Measurements from ENCODE around the gene TLCD3B.
"Not testable (repeated sequence)": the region's sequence is repeated elsewhere in the genome, so short reads cannot be mapped to it uniquely, and the experiment has no call there.

TLCD3B gene

DNA sequence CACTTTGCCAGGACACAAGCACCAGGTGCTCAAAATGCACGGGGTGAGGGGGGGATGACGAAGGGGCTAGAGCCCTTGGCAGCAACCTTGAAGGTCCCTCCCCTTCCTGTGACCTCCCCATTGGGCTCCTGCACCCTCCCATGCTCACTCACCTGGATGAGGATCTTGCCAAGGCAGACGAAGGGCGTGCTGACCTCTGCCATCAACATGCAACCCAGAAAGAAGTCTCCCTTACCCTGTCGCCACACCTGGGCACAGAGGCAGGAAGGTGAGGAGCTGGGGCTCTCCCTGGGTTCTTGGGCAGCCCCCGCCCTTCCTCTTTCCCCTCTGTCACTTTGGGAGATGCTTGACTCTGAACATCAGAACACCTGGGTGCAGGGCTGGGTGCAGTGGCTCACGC is 5.5 kb downstream of the TLCD3B start:
- DNase-seq (ENCODE audit: low read depth in 2 of 2): no peak

DNA sequence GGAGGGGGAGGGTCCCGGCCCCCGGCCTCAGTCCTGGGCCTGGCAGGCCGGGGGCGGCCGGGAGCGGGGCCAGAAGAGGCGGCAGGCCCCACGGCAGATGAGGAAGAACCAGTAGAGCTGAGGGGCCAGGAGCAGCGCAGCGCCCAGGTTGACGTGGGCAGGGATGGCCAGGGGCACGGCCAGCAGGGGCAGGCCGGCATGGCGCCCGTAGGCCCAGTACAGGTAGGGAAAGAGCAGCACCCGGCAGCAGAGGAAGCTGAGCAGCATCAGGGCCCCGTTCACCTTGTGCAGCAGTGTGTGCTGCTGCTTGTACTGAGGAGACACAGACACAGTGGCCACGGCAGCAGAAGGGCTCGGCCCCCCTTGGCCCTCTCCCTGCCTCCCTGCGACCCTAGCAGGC is 5.9 kb downstream of the TLCD3B start:
- no peak for DNase-seq (ENCODE audit: low read depth in 2 of 2)

- DNase-seq (ENCODE audit: low read depth in 2 of 2): no peak
These were observed 6.6 kb downstream of the TLCD3B start for GRCh38 chr16:30024451-30024850.

GRCh38 chr16:30023586-30023985 is 7.5 kb downstream of the TLCD3B start:
- DNase-seq (ENCODE audit: low read depth in 2 of 2): no peak

DNA sequence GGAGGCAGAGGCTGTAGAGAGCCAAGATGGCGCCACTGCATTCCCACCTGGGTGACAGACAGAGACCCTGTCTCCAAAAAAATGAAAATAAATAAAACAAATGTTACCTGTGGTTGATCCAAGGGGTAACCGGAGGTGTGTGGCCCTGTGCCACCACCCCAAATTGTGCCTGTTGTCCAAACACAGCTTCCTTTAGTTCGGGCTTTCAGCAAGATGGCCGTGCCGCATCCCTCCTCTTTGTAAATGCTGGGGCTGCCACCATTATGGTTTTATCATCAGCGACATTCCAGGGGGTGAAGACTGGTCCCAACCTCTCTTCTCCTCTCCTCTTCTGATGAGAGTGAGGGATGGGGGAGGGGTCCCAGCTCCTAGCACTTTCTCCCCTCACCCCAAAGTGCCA is 8.2 kb downstream of the TLCD3B start, which contains the start of gene C16orf92:
TSS of gene C16orf92 (plus strand) at position 312 of the 400 bp plus-strand sequence. CDS start 143 bp downstream, outside the sequence.
- DNase-seq (ENCODE audit: low read depth in 2 of 2): no peak

DNA sequence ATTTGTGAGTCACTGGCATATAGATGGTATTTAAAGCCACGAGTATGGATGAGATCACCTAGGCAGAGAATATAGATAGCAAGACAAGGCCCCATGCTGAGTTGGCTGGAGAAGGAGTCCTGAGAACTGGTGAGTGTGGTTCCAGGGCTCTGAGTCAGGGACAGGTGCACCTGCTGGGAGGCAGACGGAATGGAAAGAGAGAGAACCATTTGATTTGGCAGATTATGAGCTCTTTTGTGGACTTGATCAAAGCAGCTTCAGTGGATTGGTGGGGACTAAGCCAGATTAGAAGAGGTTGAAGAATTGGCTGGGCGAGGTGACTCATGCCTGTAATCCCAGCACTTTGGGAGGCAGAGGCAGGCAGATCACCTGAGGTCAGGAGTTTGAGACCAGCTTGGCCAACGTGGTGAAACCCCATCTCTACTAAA is 12.3 kb downstream of the TLCD3B start:
- no peak for DNase-seq (ENCODE audit: low read depth in 2 of 2)

DNA sequence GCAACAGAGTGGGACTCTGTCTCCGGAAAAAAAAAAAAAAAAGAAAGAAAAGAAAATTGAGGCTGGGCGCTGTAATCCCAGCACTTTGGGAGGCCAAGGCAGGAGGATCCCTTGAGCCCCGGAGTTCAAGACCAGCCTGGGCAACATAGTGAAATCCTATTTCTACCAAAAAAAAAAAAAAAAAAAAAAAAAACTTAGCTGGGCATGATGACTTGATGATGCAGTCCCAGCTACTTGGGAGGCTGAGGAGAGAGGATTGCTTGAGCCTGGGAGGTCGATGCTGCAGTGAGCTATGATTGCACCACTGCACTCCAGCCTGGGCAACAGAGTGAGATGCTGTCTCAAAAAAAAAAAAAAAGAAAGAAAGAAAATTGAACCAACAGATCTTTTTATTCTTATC is 13.1 kb downstream of the TLCD3B start:
- not testable (repeated sequence) for DNase-seq (ENCODE audit: low read depth in 2 of 2)

DNA sequence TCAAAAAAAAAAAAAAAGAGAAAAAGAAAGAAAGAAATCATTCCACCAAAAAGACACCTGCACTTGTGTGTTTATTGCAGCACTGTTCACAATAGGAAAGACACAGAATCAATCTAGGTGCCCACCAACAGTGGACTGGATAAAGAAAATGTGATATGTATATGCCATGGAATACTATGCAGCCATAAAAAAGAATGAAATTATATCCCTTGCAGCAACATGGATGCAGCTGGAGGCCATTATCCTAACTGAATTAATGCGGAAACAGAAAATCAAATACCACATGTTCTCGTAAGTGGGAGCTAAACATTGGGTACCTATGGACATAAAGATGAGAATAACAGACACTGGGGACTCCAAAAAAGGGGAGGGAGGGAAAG is 13.8 kb downstream of the TLCD3B start:
- no peak for DNase-seq (ENCODE audit: low read depth in 2 of 2)

- no peak for DNase-seq (ENCODE audit: low read depth in 2 of 2)
These were observed 14.4 kb downstream of the TLCD3B start for GRCh38 chr16:30016555-30017276.

DNA sequence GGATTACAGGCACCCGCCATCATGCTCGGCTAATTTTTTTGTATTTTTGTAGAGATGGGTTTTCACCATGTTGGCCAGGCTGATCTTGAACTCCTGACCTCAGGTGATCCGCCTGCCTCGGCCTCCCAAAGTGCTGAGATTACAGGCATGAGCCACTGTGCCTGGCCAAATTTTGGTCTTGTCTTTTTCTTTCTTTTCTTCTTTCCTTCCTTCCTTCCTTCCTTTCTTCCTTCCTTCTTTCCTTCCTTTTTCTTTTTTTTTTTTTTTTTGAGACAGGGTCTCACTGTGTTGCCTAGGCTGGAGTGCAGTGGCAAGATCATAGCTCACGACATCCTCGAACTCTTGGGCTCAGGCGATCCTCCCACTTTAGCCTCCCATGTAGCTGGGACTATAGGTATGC is 15.6 kb downstream of the TLCD3B start:
- not testable (repeated sequence) for DNase-seq (ENCODE audit: low read depth in 2 of 2)

GRCh38 chr16:30012598-30012997 is 18.5 kb downstream of the TLCD3B start:
- not testable (repeated sequence) for DNase-seq (ENCODE audit: low read depth in 2 of 2)

GRCh38 chr16:30011714-30012504 is 19.2 kb downstream of the TLCD3B start:
- DNase-seq (ENCODE audit: low read depth in 2 of 2): no peak

- DNase-seq (ENCODE audit: low read depth in 2 of 2): no peak
These were observed 20.0 kb downstream of the TLCD3B start, which contains the start of gene DOC2A for GRCh38 chr16:30010844-30011713. TSS of gene DOC2A (minus strand) at chr16:30011027. CDS start at chr16:30010222, 805 bp downstream.

- no peak for DNase-seq (ENCODE audit: low read depth in 2 of 2)
These were observed 20.9 kb downstream of the TLCD3B start for GRCh38 chr16:30009990-30010843.

DNA sequence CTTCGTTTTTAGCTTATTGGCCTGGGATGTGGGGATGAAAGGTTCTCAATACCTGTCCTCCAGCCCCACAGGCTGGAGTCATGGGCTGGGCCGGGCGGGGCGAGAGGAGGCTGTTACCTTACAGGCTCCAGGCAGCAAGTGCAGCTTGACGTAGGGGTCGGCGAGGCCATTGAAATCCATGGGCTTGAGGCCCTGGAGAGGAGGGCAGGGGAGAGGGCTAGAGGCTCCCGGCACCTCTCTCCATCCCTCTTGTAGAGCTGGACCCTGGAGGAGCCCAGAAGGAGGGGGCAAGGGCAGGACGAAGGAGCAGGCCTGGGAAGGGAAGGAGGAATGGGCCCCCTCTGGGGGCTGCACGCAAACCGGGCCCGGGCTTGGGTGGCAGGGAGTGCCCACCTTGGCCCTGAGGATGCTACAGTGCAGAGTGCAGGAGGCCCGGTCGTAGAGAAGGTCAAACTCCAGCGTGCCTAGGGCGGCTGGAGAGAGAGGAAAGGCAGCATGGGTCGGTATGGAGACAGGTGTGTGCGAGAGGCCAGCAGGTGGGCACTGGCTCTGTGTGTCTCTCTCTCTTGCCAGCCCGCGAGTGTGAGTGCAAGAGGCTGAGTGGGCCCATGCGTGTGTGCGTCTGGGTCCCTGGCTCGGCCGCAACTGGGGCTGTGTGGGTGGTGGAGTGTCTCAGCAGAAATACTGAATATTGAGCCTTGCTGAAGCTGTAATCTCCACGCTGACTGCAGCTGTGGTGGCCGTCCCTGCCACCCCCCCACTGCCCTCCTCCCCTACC is 21.8 kb downstream of the TLCD3B start:
- DNase-seq (ENCODE audit: low read depth in 2 of 2): no peak

DNA sequence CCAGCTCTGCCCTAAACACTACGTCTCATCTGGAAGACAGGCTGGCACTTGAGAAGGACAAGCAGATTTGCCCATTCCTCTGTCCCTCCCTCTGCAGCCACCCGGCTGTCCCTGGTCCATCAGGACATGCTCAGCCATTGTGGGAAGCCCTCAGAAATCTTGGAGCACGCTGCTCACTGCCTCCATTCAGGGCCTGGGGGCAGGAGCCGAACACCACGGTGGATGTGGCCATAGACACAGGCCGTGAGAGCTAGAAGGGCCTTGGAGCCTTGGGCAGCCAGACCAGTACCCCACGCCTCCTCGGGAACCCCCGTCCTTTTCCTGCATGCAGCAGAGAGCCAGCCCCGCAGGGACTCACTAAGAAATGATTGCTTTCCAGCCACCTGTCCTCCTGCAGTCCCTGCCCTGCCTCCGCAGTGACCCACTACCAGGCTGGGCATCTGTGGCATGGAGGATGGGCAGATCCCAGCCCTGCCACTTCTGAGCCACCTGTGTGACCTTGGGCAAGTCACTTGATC is 23.6 kb downstream of the TLCD3B start:
- no peak for DNase-seq (ENCODE audit: low read depth in 2 of 2)

DNA sequence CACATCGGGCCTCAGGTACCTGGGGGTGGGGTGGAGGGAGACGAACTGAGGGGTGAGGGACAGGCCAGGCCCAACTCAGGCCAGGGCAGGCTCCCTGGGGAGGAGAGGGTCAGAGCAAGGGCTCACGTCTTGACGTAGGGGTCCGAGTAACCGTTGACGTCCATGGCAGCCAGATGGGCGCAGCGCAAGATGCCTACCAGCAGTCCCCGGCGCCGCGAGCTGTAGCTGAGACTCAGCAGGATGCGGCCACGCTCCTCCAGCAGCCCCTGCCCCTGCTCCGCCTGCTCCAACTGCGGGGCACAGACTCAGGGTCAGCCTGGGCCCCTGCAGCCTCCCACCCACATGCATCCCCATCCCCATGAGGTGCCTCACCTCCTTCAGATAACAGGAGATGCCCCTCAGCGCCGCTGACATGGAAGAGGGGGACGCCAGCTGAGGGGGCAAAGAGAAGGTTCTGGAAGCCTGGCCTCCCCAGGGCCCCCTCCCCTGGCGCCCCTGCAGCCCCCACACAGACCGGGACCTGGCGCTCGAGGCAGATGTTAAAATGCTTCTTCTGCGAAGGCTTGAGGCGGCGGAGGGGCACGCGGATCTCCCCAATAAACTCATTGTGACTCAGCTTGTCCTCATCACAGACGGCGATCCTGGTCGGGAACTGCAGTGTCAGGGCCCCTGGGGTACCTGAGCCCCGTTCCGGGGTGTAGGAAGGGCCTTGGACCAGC is 24.3 kb downstream of the TLCD3B start:
- no peak for DNase-seq (ENCODE audit: low read depth in 2 of 2)

- no peak for DNase-seq (ENCODE audit: low read depth in 2 of 2)
These were observed 25.0 kb downstream of the TLCD3B start for GRCh38 chr16:30006095-30006473.

- DNase-seq (ENCODE audit: low read depth in 2 of 2): no peak
These were observed 25.6 kb downstream of the TLCD3B start for GRCh38 chr16:30005341-30006094.

Measured in stimulated activated CD4-positive, alpha-beta T cell treated with anti-CD3 and anti-CD28 coated beads, Interleukin-15, amount 100 ng/mL, for 48 hours (primary cell).